ENCODE data around the gene SNPH.

Gene SNPH

GRCh38 chr20:1225783-1226654 lies 40.1 kb upstream of the SNPH start, which contains the start of gene RAD21L1 (continued):
- TF ChIP-seq, protein P1, sequence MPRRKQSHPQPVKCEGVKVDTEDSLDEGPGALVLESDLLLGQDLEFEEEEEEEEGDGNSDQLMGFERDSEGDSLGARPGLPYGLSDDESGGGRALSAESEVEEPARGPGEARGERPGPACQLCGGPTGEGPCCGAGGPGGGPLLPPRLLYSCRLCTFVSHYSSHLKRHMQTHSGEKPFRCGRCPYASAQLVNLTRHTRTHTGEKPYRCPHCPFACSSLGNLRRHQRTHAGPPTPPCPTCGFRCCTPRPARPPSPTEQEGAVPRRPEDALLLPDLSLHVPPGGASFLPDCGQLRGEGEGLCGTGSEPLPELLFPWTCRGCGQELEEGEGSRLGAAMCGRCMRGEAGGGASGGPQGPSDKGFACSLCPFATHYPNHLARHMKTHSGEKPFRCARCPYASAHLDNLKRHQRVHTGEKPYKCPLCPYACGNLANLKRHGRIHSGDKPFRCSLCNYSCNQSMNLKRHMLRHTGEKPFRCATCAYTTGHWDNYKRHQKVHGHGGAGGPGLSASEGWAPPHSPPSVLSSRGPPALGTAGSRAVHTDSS (tag by site-specific recombination; IDR thresholded peaks at IDR 0.05): no peak
- TF ChIP-seq ZNF19 (tag by site-specific recombination; IDR thresholded peaks at IDR 0.05; ENCODE audit: low read depth) (no peak), ZNF561 (tag by site-specific recombination; IDR thresholded peaks at IDR 0.05; ENCODE audit: borderline replicate concordance) (peak; percentile 41; the same call in 1 of the 2 replicates), ZNF433 (tag by site-specific recombination; IDR thresholded peaks at IDR 0.05; ENCODE audit: low read depth) (no peak), SP3 (tag by site-specific recombination; IDR thresholded peaks at IDR 0.05) (peak; percentile 62), WT1 (tag by site-specific recombination; IDR thresholded peaks at IDR 0.05) (peak; percentile 15; the same call in 1 of the 2 replicates), ZNF121 (tag by site-specific recombination; IDR thresholded peaks at IDR 0.05) (no peak), ZNF692 (tag by site-specific recombination; IDR thresholded peaks at IDR 0.05) (0 out of 2 replicates have a peak, but pooled peaks have one; percentile 69), ZNF521 (tag by site-specific recombination; IDR thresholded peaks at IDR 0.05) (no peak), ZNF514 (tag by site-specific recombination; IDR thresholded peaks at IDR 0.05) (no peak), ZNF16 (tag by site-specific recombination; IDR thresholded peaks at IDR 0.05; ENCODE audit: low read depth) (no peak), ZNF248 (tag by site-specific recombination; IDR thresholded peaks at IDR 0.05) (no peak), KLF16 (tag by site-specific recombination; IDR thresholded peaks at IDR 0.05) (no peak), GLI2 (tag by site-specific recombination; IDR thresholded peaks at IDR 0.05; ENCODE audit: borderline replicate concordance, low read depth) (no peak), ZEB2 (tag by site-specific recombination; IDR thresholded peaks at IDR 0.05) (0 out of 2 replicates have a peak, but pooled peaks have one; percentile 54), ZNF223 (tag by site-specific recombination; IDR thresholded peaks at IDR 0.05) (no peak), ZNF529 (tag by site-specific recombination; IDR thresholded peaks at IDR 0.05; ENCODE audit: insufficient replicate concordance) (no peak), ZNF660 (tag by site-specific recombination; IDR thresholded peaks at IDR 0.05) (no peak), ZXDB (tag by site-specific recombination; IDR thresholded peaks at IDR 0.05) (peak; percentile 64; the same call in 1 of the 2 replicates), ZNF791 (tag by site-specific recombination; IDR thresholded peaks at IDR 0.05) (no peak), ZNF664 (tag by site-specific recombination; IDR thresholded peaks at IDR 0.05) (no peak), ZSCAN23 (tag by site-specific recombination; IDR thresholded peaks at IDR 0.05) (no peak), SP2 (tag by site-specific recombination; IDR thresholded peaks at IDR 0.05) (peak; percentile 72), ELK4 (IDR thresholded peaks at IDR 0.05; ENCODE audit: borderline replicate concordance, low read depth, low read length) (no peak), PRDM2 (tag by site-specific recombination; IDR thresholded peaks at IDR 0.05; ENCODE audit: borderline replicate concordance) (no peak), BCL11A (tag by site-specific recombination; IDR thresholded peaks at IDR 0.05; ENCODE audit: low read depth) (no peak), TRIM28 (IDR thresholded peaks at IDR 0.05; ENCODE audit: borderline replicate concordance, low read length) (no peak), ZFHX2 (tag by site-specific recombination; conservative IDR thresholded peaks at IDR 0.05) (peak; percentile 72)
- TF ChIP-seq, protein P2, sequence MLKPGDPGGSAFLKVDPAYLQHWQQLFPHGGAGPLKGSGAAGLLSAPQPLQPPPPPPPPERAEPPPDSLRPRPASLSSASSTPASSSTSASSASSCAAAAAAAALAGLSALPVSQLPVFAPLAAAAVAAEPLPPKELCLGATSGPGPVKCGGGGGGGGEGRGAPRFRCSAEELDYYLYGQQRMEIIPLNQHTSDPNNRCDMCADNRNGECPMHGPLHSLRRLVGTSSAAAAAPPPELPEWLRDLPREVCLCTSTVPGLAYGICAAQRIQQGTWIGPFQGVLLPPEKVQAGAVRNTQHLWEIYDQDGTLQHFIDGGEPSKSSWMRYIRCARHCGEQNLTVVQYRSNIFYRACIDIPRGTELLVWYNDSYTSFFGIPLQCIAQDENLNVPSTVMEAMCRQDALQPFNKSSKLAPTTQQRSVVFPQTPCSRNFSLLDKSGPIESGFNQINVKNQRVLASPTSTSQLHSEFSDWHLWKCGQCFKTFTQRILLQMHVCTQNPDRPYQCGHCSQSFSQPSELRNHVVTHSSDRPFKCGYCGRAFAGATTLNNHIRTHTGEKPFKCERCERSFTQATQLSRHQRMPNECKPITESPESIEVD (tag by site-specific recombination; IDR thresholded peaks at IDR 0.05): no peak
